Osteoblast (primary cell): ENCODE measurements around the gene AP4M1. TPM values are rescaled to one million over a fixed set of nuclear protein-coding genes. Genes with fewer than 3 reads are reported as not detected.

ENCODE experiments used
- DNase-seq: peaks from one replicate; pipeline ENCODE4 v3.0.0; 2011; ENCODE audit warnings: low spot score, mixed read lengths; ENCODE audit not compliant: insufficient read length; ENCODE audit errors: missing footprints
- H2AFZ ChIP-seq: 2 replicates; pipeline ENCODE4 v1.6.0; 2011; ENCODE audit warnings: mild to moderate bottlenecking, low read length
- H3K27ac ChIP-seq: 2 replicates; pipeline ENCODE4 v1.5.1; 2011; ENCODE audit warnings: mild to moderate bottlenecking, low read depth, low read length, moderate library complexity
- H3K27me3 ChIP-seq: 2 replicates; pipeline ENCODE4 v1.6.0; 2012; ENCODE audit warnings: mild to moderate bottlenecking, control low read depth, inconsistent platforms, low read length, moderate library complexity; ENCODE audit not compliant: insufficient read depth
- H3K36me3 ChIP-seq: 2 replicates; pipeline ENCODE4 v1.5.1; 2011; ENCODE audit warnings: mild to moderate bottlenecking, low read length, control low read depth, moderate library complexity; ENCODE audit not compliant: insufficient read depth
- H3K4me1 ChIP-seq: 2 replicates; pipeline ENCODE4 v1.5.1; 2011; ENCODE audit warnings: mild to moderate bottlenecking, low read length, control low read depth, moderate library complexity; ENCODE audit not compliant: insufficient read depth
- H3K4me2 ChIP-seq: 2 replicates; pipeline ENCODE4 v1.6.0; 2011; ENCODE audit warnings: mild to moderate bottlenecking, low read length; ENCODE audit not compliant: insufficient read depth
- H3K4me3 ChIP-seq: fragments of 200-600 bp; sonication (generic); 3 replicates; pipeline ENCODE4 v1.5.1; 2012; ENCODE audit warnings: mild to moderate bottlenecking, low read length, inconsistent platforms; ENCODE audit not compliant: insufficient read depth
- H3K79me2 ChIP-seq: 2 replicates; pipeline ENCODE4 v1.6.0; 2012; ENCODE audit warnings: mild to moderate bottlenecking, low read length, control low read depth, inconsistent platforms; ENCODE audit not compliant: insufficient read depth
- H3K9me3 ChIP-seq: 2 replicates; pipeline ENCODE4 v1.5.1; 2011; ENCODE audit warnings: low read depth, low read length, control low read depth
- H4K20me1 ChIP-seq: 2 replicates; pipeline ENCODE4 v1.6.0; 2012; ENCODE audit warnings: mild to moderate bottlenecking, low read length, control low read depth; ENCODE audit not compliant: insufficient read depth
- total RNA-seq: library from RNA; depleted of rRNA; stranded (reverse); fragments of >200 nt; gene quantifications from 2 replicates; pipeline ENCODE4 v1.2.3, GENCODE V29; 2012
- TF ChIP-seq, protein P1 (sequence below): IDR thresholded peaks from 2 replicates; pipeline ENCODE4 v1.5.1; 2011; ENCODE audit warnings: mild to moderate bottlenecking, low read depth, low read length, moderate library complexity; ENCODE audit errors: extremely low read depth

AP4M1 gene
- total RNA-seq, 1 donor = 19.5 TPM

GRCh38 chr7:100065452-100066186, 35.8 kb upstream of the AP4M1 start:
- Histone ChIP-seq H2AFZ (no peak overlapping the region), H3K4me3 (no peak overlapping the region), H4K20me1 (no peaks in the 10 kb centered on the region), H3K9me3 (peaks cover 15% of the 10 kb centered on the region), H3K27ac (no peak overlapping the region), H3K79me2 (no peaks in the 10 kb centered on the region), H3K27me3 (no peaks in the 10 kb centered on the region), H3K4me2 (no peak overlapping the region), H3K36me3 (peaks cover 44% of the 10 kb centered on the region), H3K4me1 (no peaks in the 10 kb centered on the region)
- peak; percentile 51 for DNase-seq
- TF ChIP-seq, protein P1, sequence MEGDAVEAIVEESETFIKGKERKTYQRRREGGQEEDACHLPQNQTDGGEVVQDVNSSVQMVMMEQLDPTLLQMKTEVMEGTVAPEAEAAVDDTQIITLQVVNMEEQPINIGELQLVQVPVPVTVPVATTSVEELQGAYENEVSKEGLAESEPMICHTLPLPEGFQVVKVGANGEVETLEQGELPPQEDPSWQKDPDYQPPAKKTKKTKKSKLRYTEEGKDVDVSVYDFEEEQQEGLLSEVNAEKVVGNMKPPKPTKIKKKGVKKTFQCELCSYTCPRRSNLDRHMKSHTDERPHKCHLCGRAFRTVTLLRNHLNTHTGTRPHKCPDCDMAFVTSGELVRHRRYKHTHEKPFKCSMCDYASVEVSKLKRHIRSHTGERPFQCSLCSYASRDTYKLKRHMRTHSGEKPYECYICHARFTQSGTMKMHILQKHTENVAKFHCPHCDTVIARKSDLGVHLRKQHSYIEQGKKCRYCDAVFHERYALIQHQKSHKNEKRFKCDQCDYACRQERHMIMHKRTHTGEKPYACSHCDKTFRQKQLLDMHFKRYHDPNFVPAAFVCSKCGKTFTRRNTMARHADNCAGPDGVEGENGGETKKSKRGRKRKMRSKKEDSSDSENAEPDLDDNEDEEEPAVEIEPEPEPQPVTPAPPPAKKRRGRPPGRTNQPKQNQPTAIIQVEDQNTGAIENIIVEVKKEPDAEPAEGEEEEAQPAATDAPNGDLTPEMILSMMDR = no peak

DNA sequence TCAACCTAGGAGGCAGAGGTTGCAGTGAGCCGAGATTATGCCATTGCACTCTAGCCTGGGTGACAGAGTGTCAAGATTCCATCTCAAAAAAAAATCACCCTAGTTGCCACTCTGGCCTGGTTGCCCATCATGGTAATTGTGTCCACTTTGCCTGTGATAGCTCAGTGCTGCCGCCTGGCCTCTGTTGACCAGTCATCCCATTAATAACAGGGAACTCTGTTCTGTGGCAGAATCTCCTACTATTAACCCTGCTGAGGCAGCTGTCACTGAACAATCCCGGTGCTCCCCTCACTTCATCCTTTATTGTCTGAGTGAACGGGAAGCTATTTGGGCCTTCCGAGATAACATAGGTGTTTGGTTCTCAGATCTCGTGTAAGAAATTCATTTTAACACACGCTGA, 34.5 kb upstream of the AP4M1 start:
- TF ChIP-seq, protein P1 = no peak
- H3K4me3 ChIP-seq = no peak overlapping the region
- H3K79me2 ChIP-seq = no peaks in the 10 kb centered on the region
- peaks cover 2% of the 10 kb centered on the region for H4K20me1 ChIP-seq
- no peak overlapping the region for H3K4me2 ChIP-seq
- H3K36me3 ChIP-seq = peaks cover 45% of the 10 kb centered on the region
- no peak for DNase-seq
- H3K9me3 ChIP-seq = peaks cover 29% of the 10 kb centered on the region
- H2AFZ ChIP-seq = no peak overlapping the region
- H3K27ac ChIP-seq = no peak overlapping the region
- no peaks in the 10 kb centered on the region for H3K27me3 ChIP-seq
- no peaks in the 10 kb centered on the region for H3K4me1 ChIP-seq

DNA sequence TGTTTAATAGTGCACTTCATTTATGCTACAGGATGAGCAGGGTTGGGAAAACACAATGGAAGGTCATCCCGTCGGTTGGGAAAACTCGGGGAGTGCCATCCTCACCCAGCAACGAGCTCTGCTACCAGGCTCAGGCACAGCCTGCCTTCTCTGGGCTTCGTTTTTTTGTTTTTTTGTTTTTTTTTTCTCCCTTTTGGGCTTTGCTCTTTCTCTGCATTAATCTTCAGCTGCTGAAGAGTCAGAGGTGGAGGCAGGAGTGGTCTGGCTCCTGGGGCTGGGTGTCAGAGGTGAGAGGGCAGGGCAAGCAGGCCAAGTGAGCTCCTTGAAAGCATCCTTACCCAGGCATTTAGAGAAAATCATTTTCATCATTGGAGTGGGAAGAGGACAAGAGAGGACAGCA, 31.5 kb upstream of the AP4M1 start:
- Histone ChIP-seq H3K27me3 (no peaks in the 10 kb centered on the region), H3K9me3 (peaks cover 37% of the 10 kb centered on the region), H2AFZ (no peak overlapping the region), H3K4me1 (no peaks in the 10 kb centered on the region), H3K36me3 (peaks cover 56% of the 10 kb centered on the region), H3K4me2 (no peak overlapping the region), H3K27ac (no peak overlapping the region), H3K79me2 (peaks cover 5% of the 10 kb centered on the region), H4K20me1 (peaks cover 2% of the 10 kb centered on the region), H3K4me3 (peak overlapping the region; percentile 6)
- no peak for DNase-seq
- TF ChIP-seq, protein P1 = no peak

DNA sequence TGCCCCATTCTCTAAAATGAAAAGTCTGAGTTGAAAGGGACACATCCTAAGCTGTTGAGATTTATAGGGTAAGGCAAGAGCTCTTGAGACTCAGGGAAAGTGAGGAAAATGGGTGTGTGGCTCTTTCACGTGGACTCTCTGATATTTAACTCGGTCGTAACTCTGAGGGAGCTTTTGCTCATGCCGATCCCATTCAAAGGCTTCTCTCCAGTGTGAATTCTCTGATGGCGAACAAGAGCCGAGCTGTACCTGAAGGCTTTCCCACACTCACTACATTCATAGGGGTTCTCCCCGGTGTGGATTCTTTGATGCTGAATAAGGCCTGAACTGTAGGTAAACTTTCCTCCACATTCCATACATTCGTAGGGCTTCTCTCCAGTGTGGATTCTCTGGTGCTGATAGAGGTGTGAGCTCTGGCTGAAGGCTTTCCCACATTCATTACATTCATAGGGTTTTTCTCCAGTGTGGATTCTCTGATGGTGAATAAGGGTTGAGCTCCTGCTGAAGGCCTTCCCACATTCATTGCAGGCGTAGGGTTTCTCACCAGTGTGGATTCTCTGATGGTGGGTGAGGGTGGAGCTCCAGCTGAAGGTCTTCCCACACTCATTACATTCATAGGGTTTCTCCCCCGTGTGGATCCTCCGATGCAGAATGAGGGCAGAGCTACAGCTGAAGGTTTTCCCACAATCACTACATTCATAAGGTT, 30.3 kb upstream of the AP4M1 start:
- DNase-seq = peak; percentile 11
- peaks cover 68% of the 10 kb centered on the region for H3K36me3 ChIP-seq
- peak overlapping the region; percentile 24 for H3K4me3 ChIP-seq
- no peaks in the 10 kb centered on the region for H3K4me1 ChIP-seq
- peaks cover 16% of the 10 kb centered on the region for H3K79me2 ChIP-seq
- no peaks in the 10 kb centered on the region for H3K27me3 ChIP-seq
- H3K27ac ChIP-seq = no peak overlapping the region
- H3K4me2 ChIP-seq = no peak overlapping the region
- TF ChIP-seq, protein P1 = no peak
- H2AFZ ChIP-seq = no peak overlapping the region
- peaks cover 37% of the 10 kb centered on the region for H3K9me3 ChIP-seq
- H4K20me1 ChIP-seq = peaks cover 2% of the 10 kb centered on the region
